Islet of Langerhans (tissue), 1 donor: ENCODE results near the gene DNAJC21.
A peak's percentile ranks its signal among the peaks of the same experiment; 100 is the strongest.
"Not testable (repeated sequence)": the region's sequence is repeated elsewhere in the genome, so short reads cannot be mapped to it uniquely, and the experiment has no call there.

Source experiments
- FAIRE-seq: peaks from one replicate; lab custom pipeline; 2011; peaks lifted over from hg19 to GRCh38; lab: Jason Lieb, UNC

DNAJC21 gene

GRCh38 chr5:34923694-34924461 lies 5.5 kb upstream of the DNAJC21 start:
- no peak for FAIRE-seq

GRCh38 chr5:34924462-34924765 lies 4.9 kb upstream of the DNAJC21 start:
- no peak for FAIRE-seq

- no peak for FAIRE-seq
Measured at GRCh38 chr5:34926318-34926888, 3.0 kb upstream of the DNAJC21 start.

DNA sequence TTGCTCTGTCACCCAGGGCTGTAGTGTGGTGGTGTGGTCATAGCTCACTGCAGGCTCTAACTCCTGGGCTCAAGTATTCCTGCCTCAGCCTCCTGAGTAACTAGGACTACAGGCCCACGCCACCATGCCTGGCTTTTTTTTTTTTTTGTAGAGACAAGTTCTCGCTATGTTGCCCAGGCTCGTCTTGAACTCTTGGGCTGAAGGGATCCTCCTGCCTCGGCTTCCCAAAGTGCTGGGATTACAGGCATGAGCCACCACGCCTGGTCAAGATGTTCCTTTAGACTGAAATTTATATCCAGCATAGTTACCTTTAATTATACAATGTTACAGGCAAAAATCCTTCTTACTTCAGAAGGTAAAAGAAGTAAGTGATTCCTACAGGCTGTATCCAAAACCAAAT lies 1.6 kb upstream of the DNAJC21 start:
- FAIRE-seq, result no peak

- no peak for FAIRE-seq
Measured at GRCh38 chr5:34928267-34928666, 1.1 kb upstream of the DNAJC21 start.

DNA sequence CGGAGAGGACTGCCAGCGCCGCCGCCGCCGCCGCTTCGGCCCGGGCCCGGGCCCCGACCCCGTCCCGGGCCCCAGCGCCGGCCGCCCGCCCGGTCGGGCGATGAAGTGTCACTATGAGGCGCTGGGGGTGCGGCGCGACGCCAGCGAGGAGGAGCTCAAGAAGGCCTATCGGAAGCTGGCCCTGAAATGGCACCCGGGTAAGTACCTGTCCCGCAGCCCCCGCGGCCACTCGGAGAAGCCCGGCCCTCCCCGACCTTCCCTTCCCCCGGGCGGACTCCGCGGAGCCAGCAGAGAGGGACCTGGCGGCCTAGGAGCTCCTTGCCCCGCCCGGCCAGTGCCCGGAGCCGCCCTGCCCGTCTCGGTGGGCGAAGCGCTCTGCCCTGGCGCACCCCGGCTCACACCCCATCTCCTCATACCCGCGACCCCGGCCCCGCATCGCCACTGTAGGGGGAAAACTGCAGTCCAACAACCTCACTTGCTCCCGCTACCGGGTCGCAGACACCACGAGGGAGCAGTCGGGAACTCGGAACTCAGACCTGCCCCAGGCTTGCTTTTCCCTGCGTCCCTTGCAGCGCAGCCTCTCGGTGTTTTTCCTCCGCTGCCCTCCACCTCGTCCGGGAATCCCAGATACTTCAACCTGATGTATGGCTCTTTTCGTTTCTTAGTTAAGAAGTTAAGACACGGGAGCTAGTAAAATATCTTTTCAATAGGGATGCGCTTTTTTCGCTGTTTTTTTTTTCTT lies 532 bp downstream of the DNAJC21 start:
- no peak for FAIRE-seq

DNA sequence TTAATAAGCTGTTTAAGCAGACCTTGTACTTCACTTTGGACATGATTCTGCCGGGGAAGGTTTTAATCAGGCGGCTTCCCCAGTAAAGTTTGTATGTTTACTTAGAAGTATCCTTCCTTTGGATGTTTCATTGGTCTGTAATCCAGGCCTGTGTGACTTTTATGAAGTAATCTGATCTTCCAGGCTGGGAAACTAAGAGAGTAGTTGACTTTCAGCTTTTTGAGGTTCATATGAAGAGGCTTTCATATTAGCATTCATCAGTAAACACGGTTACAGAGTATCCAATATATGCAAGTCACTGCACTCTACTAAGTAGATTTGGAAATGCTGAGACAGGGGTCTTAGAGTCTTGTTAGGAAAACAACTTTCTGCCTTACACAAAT lies 1.1 kb downstream of the DNAJC21 start:
- FAIRE-seq, result no peak

- no peak for FAIRE-seq
Measured at GRCh38 chr5:34930870-34931269, 1.5 kb downstream of the DNAJC21 start.

- FAIRE-seq, result no peak
Measured at GRCh38 chr5:34932947-34933346, 3.6 kb downstream of the DNAJC21 start.

DNA sequence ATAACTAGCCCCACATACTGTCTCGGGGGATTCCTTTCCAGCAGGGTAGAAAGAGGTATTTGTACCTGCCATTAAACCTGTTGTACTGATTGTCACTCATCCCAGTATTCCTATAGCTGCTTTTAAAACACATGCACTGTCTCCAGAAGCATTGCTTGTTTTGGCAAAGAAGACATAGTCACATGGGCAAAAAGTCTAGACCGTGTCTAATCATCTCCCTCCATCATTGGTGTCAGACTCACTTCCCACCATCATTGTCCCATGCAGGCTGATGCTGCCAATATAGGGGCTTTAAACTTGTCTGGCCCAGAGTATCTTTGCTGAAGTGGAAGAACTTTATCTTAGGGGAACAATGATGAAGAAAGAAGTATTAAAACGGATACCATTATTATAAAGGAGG lies 12.6 kb downstream of the DNAJC21 start:
- no peak for FAIRE-seq

DNA sequence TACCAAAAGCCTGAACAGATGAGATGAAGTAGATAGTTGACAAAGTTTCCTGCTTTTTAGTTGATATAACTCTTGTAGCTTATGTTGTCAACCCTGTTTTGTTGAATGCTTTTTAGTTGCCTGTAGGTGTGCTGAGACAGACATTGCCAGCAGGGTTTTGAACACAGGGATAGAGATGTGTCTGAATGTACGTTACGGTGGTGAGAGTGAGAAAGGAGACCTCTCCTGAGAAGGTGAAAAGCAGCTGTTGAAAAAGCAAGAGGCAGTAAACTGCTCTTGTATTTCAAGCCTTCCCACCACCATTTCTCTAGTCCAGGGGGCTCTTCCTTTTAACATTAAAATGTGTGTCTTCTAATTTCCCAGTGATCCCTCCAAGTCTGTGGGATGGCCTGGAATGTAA lies 14.7 kb downstream of the DNAJC21 start:
- FAIRE-seq, result no peak

GRCh38 chr5:34944460-34945047 lies 15.2 kb downstream of the DNAJC21 start:
- no peak for FAIRE-seq

DNA sequence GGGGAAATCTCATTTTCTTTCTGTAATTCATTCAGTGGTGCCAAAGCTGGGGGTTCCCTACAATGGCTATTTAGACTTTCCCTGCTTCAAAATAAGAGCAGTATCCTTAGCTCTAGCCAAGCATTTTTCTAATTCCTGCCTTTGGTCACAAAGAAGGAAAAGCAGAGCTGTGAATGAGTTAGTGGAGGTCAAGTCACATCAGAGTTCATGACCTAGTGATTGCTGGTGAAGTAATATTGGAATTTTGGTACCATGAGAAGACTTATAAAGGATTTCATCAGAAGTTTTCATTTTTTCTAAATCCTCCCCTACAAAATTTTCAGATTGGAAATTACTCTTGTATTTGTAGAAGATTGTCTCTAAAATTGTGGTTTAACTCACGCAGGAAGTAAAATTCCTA lies 28.0 kb downstream of the DNAJC21 start:
- FAIRE-seq, result no peak

GRCh38 chr5:34957857-34958690 lies 28.7 kb downstream of the DNAJC21 start:
- FAIRE-seq, result peak; percentile 73

DNA sequence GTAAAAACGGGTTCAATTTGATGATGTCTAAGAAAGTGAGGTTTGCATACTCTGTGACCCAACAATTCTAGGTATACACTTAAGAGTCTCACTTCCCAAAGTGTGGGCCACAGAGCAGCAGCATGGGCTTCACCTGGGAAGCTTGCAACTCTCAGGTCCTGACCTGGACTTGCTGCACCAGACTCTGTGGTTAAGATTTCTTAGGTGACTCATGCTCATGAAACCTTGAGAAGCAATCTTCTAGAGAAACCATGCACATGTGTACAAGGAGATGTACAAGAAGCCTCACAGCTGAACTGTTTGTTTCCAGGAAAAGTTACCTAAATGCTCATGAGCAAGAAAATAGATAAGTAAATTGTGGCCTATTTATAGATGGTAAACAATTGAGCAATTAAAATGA lies 30.0 kb downstream of the DNAJC21 start:
- no peak for FAIRE-seq

DNA sequence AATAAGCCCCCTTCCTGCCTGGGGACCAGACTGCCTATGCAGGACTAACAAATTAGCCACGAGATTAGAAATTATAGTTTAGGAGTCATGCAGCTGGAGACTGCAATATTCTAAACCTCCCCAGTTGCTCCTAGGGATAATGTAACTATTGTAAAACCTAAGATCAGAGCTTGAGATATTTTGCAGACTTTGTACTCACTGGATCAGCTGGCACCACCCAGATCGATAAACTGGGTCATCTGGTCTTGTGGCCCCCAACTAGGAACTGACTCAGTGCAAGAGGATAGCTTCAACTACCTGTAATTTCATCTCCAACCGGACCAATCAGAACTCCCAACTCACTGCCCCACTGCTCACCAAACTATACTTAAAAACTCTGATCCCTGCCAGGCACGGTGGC lies 38.2 kb downstream of the DNAJC21 start:
- no peak for FAIRE-seq

- FAIRE-seq, result no peak
Measured at GRCh38 chr5:34968258-34968657, 38.9 kb downstream of the DNAJC21 start.

DNA sequence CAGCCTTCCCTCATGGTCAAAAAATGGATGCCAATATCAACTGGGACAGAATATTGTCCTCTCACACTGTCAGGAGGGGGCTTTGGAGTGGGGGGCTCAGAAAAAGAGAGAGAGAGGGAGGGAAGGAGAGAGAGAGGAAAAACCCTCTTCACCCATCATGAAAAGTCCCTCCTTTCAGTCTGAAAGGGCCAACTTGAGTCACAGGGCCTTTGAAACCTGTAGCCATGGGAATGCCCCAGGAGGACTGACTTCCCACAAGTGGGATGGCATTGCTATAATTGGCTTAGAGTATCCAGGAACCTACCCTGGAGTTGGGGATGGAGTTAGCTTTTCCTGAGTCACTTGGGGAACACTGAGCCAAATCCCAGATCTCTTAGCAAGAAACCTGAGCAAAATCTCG lies 41.2 kb downstream of the DNAJC21 start:
- FAIRE-seq, result no peak

- FAIRE-seq, result not testable (repeated sequence)
Measured at GRCh38 chr5:34971655-34972054, 42.3 kb downstream of the DNAJC21 start.

GRCh38 chr5:34976347-34976746 lies 47.0 kb downstream of the DNAJC21 start:
- no peak for FAIRE-seq

DNA sequence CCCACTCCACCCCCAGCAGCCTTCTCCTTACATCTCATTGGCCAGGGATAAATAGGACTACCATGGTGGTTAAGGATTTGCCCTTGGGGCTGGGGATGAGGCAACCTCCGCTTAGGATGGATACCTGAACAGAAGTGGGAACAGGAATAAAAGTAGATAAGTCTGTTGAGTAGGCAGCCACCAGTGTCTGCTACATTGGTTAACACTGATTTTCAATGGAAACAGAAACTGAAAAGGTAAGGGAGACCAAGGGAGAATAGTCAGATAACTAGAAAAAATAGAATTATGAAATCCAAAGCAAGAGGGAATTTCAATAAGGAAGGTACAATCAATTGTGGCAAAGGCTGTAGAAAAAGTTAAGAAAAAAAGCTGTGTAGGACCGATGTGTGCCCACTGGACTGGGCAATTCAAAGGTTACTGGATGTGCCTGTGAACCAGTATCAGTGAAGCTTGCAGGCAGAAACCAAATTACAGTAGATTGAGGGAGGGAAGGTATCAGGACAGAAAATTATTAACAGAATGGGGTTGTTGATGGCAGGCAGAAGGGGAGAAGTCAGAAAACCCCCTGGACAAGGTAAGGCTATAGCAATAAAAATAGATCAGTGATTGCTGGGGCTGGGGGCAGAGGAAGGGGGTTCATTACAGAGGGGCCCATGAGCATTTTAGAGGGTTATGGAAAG lies 48.7 kb downstream of the DNAJC21 start:
- no peak for FAIRE-seq

DNA sequence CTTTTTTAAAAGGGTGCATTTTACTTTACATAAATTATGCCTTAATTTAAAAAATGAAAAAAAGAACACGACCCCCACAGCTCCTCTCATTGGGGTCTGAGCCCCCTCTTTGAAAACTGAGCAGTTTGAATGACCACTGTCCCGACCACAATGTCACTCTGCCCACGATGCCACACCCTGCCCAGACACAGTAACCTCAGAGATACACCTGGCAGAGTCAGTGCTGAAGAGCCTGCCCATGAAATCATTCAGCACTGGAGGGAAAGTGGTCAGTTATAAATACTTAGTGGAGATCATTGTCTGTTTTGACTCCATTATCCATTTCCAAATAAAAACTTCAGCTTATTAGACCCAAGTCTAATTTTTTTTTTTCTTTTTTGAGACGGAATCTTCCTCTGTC lies 49.3 kb downstream of the DNAJC21 start:
- FAIRE-seq, result no peak
